GM18505 (cell line): ENCODE measurements around the gene PTPRK.
"Not testable (repeated sequence)": the region's sequence is repeated elsewhere in the genome, so short reads cannot be mapped to it uniquely, and the experiment has no call there.

Experiments used
- ATAC-seq: cut with Tn5 transposase; IDR thresholded peaks from one replicate; pipeline ENCODE4 v1.9.1; 2021; ENCODE audit not compliant: unreplicated experiment
- POLR2A ChIP-seq: IDR thresholded peaks from 4 replicates; pipeline ENCODE4 v1.6.1; 2011; ENCODE audit warnings: borderline replicate concordance; ENCODE audit not compliant: insufficient read depth, insufficient read length; ENCODE audit errors: extremely low read depth

The PTPRK gene

DNA sequence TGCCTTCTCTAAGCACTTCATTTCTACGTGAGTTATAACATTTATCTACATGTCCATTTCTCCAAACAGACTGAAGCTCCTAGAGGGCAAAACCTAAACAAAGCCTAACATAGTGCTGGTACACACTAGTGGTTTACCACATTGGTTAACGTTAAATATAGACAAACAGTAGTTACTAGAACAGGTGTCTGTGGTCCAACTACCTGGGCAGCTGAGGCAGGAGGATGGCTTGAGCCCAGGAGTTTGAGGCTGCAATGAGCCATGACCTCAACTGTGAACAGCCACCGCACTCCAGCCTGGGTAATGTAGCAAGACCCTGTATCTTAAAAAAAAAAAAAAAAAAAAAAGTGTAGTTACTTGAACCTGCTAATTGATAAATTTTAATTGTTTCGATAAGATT, 26.5 kb downstream of the PTPRK start:
- ATAC-seq, result peak; percentile 55

GRCh38 chr6:128492386-128492785, 28.0 kb downstream of the PTPRK start:
- TF ChIP-seq POLR2A, result no peak
- ATAC-seq, result no peak

More for the DNA sequence above, 26.5 kb downstream of the PTPRK start:
- TF ChIP-seq POLR2A, result no peak

DNA sequence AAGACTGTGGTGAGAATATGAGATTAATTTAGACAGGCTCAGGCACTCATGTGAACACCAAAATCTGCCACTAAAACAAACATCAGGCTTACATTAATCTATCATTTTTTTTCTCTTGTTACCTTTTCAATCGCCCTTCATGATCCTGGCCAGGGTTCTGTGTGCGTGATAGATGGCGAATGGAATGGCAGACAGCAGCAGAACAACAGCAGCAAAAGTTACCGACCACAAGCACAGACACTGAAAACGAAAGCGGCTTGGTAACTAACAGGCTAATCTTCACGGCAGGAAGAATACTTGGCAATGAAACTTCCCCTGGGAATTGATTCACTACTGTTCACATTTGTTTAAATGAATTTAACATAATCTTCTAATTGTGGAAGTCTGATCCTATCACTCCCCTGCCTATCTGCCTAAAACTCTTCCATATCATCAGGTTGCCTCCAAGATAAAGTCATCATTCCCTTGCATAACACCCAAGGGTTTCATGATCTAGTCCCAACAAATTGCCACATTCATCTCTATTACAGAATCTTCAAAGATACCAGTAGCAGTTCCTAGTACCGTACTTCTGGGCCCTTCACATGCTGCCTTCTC, 28.7 kb downstream of the PTPRK start:
- peak; percentile 67 for ATAC-seq

DNA sequence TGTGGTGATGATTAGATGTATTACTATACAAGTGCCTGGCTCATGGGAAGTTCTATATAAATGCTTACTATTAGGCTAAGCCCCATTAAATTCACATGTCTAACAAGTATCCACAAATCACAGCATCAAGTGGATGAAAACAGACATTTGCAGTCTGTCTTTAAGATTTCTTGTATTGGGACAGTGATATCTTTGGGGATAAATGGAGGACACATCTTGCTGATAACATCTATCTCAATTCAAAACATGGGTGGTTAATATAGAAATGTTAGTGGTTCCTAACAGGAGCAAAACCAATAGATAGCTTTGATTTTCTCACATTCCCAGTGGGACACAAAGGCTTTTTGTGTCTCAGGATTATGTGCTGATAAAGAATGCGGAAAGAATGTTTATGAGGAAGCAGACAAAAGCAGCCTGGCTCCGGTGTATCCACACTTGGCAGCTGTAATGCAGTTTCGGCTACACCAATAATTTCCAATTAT, 29.3 kb downstream of the PTPRK start:
- TF ChIP-seq POLR2A, result no peak
- ATAC-seq, result no peak

More for the DNA sequence above, 28.7 kb downstream of the PTPRK start:
- TF ChIP-seq POLR2A, result no peak

- TF ChIP-seq POLR2A, result no peak
- ATAC-seq, result no peak
These were observed 32.7 kb downstream of the PTPRK start for GRCh38 chr6:128487746-128488145.

DNA sequence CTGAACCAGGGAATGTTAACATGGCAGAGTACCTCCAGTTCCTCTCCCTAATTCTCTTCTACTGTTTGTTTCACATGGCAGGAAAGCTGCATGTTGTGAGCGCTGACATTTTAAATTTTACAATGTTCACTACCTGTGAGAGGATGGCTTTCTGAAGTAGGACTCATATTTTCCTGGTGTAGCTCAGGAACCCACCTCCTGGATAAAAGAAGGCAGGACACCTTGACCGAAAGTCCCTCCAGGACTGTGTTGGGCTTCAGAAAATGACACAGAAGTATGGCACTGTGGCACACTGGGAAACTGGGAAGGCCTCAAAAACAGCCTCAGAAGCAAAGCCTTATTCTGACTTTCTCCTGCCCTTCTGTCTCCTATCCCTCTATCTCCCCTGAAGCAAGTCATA, 33.3 kb downstream of the PTPRK start:
- TF ChIP-seq POLR2A, result no peak
- ATAC-seq, result no peak

GRCh38 chr6:128486580-128486979, 33.8 kb downstream of the PTPRK start:
- not testable (repeated sequence) for ATAC-seq

- no peak for TF ChIP-seq POLR2A
- ATAC-seq, result no peak
These were observed 36.8 kb downstream of the PTPRK start for GRCh38 chr6:128483472-128484135.

DNA sequence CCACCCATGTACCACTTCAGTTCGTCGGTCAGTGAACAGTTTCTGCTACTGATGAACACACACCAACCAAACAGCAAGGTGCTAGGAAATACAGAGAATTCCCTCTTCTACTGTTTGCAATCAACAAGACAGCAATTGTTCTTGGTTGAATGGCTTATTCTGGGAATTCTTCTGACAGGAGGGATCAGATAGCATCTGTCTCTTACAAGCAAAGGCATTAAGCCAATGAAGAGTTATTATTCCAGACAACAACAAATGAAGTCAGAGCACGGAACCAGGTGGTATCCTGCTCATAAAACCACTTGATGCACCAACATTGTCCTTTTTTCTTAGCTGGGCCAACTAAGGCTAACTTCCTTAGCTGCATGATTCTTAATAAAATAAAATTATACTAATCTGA, 37.8 kb downstream of the PTPRK start:
- no peak for ATAC-seq
- TF ChIP-seq POLR2A, result no peak

DNA sequence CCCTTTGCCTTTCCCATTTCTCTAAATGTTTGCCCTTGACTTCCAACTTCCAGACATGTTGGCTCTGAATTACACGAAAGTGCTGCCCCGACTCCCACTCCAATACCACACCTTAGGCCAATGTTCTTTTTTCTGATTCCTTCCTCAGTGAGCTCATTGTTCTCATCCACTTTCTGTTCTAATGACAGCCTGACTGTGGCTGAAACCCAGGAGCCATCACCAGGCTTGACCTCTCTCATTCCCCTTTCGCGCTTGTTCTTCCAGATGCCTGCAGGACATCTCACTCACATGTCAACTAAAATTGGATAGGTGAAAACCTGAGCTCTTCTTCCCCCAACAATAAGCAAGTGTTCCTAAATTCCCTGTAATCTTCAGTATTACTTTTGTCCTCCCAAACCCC, 40.4 kb downstream of the PTPRK start:
- TF ChIP-seq POLR2A, result no peak
- no peak for ATAC-seq

DNA sequence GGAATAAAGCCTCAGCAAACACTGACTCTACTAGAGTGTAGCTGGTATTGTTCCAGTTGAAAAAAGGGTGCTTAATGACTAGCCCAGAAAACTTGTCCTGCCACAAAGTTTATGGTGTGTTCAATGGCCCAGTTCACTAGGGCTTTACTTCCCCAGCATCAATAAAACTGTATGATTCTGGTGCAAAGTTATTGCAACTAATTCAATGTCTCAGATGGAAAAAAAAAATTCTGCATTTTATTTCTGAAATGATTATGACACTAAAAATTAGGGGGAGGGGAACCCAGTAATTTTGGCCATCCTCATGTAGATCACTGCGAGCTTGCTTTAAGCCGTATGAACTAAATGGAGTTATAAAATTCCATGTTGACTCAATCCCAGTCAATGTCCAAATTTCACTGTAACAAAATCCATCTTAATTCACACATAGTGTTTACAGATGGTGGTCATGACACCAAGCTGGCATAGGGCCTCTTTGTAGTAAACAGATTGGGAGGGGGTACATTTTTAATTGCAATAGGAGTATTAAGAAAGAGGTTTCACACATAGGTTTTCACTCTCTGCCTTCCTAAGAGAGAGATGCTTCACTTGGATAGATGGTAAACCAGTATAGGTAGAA, 41.2 kb downstream of the PTPRK start:
- ATAC-seq, result no peak

GRCh38 chr6:128478230-128479047, 42.0 kb downstream of the PTPRK start:
- ATAC-seq, result no peak
- no peak for TF ChIP-seq POLR2A

More for the DNA sequence above, 41.2 kb downstream of the PTPRK start:
- no peak for TF ChIP-seq POLR2A

- TF ChIP-seq POLR2A, result no peak
- no peak for ATAC-seq
These were observed 45.5 kb downstream of the PTPRK start for GRCh38 chr6:128474933-128475332.
